Testis (tissue), 2 donors: ENCODE results near the gene G3BP2.

ENCODE experiments used
- POLR2A ChIP-seq: fragments of 450-650 bp; IDR thresholded peaks from one replicate; pipeline ENCODE4 v1.6.1; 2017; ENCODE audit warnings: antibody characterized with exemption, mild to moderate bottlenecking, moderate library complexity
- TF ChIP-seq, protein P1 (sequence below), 3 experiments: fragments of 450-650 bp in 2 of 3; fragments of 200-600 bp in 1 of 3; sonication (generic) in 1 of 3; IDR thresholded peaks; one replicate each; pipeline ENCODE4 v1.5.1; 2016 to 2019; ENCODE audit warnings: antibody characterized with exemption in 3 of 3, mild to moderate bottlenecking in 2 of 3, moderate library complexity in 1 of 3

DNA sequence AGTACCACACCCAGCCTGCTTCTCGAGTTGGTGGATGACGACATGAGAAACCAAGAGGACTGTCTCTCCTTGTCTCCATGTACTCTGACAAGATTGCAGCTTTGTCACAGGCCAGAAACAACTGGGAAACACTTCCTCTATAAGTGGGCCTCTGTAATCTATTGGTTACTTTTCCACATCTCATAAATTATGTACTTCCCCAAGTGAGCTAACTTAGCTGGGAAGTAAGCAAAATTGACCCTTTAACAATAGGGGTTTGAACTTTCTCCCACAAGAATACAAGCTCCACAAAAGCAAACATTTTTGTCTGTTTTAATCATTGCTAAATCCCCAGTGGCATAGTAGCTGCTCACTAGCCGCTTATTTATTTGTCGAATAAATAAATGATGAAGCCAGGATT, 37.0 kb upstream of the G3BP2 start:
- TF ChIP-seq POLR2A, result no peak
- TF ChIP-seq, protein P1, sequence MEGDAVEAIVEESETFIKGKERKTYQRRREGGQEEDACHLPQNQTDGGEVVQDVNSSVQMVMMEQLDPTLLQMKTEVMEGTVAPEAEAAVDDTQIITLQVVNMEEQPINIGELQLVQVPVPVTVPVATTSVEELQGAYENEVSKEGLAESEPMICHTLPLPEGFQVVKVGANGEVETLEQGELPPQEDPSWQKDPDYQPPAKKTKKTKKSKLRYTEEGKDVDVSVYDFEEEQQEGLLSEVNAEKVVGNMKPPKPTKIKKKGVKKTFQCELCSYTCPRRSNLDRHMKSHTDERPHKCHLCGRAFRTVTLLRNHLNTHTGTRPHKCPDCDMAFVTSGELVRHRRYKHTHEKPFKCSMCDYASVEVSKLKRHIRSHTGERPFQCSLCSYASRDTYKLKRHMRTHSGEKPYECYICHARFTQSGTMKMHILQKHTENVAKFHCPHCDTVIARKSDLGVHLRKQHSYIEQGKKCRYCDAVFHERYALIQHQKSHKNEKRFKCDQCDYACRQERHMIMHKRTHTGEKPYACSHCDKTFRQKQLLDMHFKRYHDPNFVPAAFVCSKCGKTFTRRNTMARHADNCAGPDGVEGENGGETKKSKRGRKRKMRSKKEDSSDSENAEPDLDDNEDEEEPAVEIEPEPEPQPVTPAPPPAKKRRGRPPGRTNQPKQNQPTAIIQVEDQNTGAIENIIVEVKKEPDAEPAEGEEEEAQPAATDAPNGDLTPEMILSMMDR (IDR thresholded peaks at IDR 0.05), result no peak
